Fibroblast of lung (primary cell): ENCODE data around the gene FASTK. TPM values are rescaled to one million over a fixed set of nuclear protein-coding genes. Genes with fewer than 3 reads are reported as not detected.
A peak's percentile ranks its signal among the peaks of the same experiment; 100 is the strongest.

ENCODE experiments used
- DNase-seq, 2 donors: peaks; one replicate each; pipeline versions ENCODE4 v3.0.0 to v3.0.0-alpha.2; 2010; ENCODE audit warnings: low read depth in 2 of 2
- H2AFZ ChIP-seq: 2 replicates; pipeline ENCODE4 v1.5.1; 2012; ENCODE audit warnings: low read length, control low read depth, inconsistent platforms
- H3K27ac ChIP-seq: 2 replicates; pipeline ENCODE4 v1.5.1; 2011; ENCODE audit warnings: low read length, control low read depth; ENCODE audit not compliant: insufficient read depth
- H3K27me3 ChIP-seq: 2 replicates; pipeline ENCODE4 v1.5.1; 2011; ENCODE audit warnings: mild to moderate bottlenecking, low read length; ENCODE audit not compliant: control insufficient read depth, insufficient read depth
- H3K36me3 ChIP-seq: 2 replicates; pipeline ENCODE4 v1.5.1; 2011; ENCODE audit warnings: low read length; ENCODE audit not compliant: control insufficient read depth, insufficient read depth
- H3K4me1 ChIP-seq: 2 replicates; pipeline ENCODE4 v1.5.1; 2011; ENCODE audit warnings: low read length; ENCODE audit not compliant: control insufficient read depth, insufficient read depth; ENCODE audit errors: extremely low read depth
- H3K4me2 ChIP-seq: 2 replicates; pipeline ENCODE4 v1.5.1; 2011; ENCODE audit warnings: low read length, control low read depth; ENCODE audit not compliant: insufficient read depth; ENCODE audit errors: extremely low read depth
- H3K4me3 ChIP-seq, 4 experiments: fragments of 200-600 bp in 1 of 4; sonication (generic) in 1 of 4; replicated peaks in 1 of 4; 2 replicates each; pipeline ENCODE4 v1.5.1; 2011 to 2016; ENCODE audit warnings: low read length in 4 of 4, low read depth in 3 of 4, mild to moderate bottlenecking in 3 of 4, control low read depth in 2 of 4, inconsistent platforms in 1 of 4, mixed read lengths in 1 of 4; ENCODE audit not compliant: insufficient read depth in 1 of 4; ENCODE audit errors: control extremely low read depth in 1 of 4
- H3K79me2 ChIP-seq: 2 replicates; pipeline ENCODE4 v1.5.1; 2012; ENCODE audit warnings: mild to moderate bottlenecking, low read length, inconsistent platforms; ENCODE audit not compliant: control insufficient read depth, insufficient read depth
- H3K9ac ChIP-seq: 2 replicates; pipeline ENCODE4 v1.5.1; 2011; ENCODE audit warnings: mild to moderate bottlenecking, low read length, control low read depth; ENCODE audit not compliant: insufficient read depth
- H3K9me3 ChIP-seq: 2 replicates; pipeline ENCODE4 v1.5.1; 2012; ENCODE audit warnings: low read depth, low read length; ENCODE audit not compliant: control insufficient read depth, insufficient read depth
- H4K20me1 ChIP-seq: 2 replicates; pipeline ENCODE4 v1.5.1; 2011; ENCODE audit warnings: low read length; ENCODE audit not compliant: control insufficient read depth, insufficient read depth; ENCODE audit errors: extremely low read depth
- CTCF ChIP-seq, 2 donors: IDR thresholded peaks in 1 of 2; conservative IDR thresholded peaks in 1 of 2; 1 replicate in 1 of 2; 2 replicates in 1 of 2; pipeline ENCODE4 v1.5.1; 2011 to 2012; ENCODE audit warnings: low read length in 2 of 2, control low read depth in 1 of 2, inconsistent platforms in 1 of 2, low read depth in 1 of 2, mild to moderate bottlenecking in 1 of 2
- EZH2 ChIP-seq: IDR thresholded peaks from 2 replicates; pipeline ENCODE4 v1.5.1; 2012; ENCODE audit warnings: low read length, control low read depth, mild to moderate bottlenecking; ENCODE audit errors: missing control alignments
- polyA plus RNA-seq, 2 donors: library from polyadenylated mRNA; depleted of rRNA in 1 of 2; stranded (reverse) in 1 of 2; unstranded in 1 of 2; fragments of >200 nt; gene quantifications; 2 replicates each; pipeline ENCODE4 v1.2.1, GENCODE V29; 2011 to 2012; ENCODE audit warnings: missing spikeins in 1 of 2
- total RNA-seq: library from RNA; depleted of rRNA; stranded (reverse); fragments of >200 nt; gene quantifications from 2 replicates; pipeline ENCODE4 v1.2.1, GENCODE V29; 2014

Gene FASTK
- total and polyA plus RNA-seq, 2 donors (not counting 1 experiment from before 2014, with no cell fraction given): 33.8 to 69.5 TPM

GRCh38 chr7:151124481-151124880 is 43.9 kb upstream of the FASTK start:
- H3K9me3 ChIP-seq: no peaks in the 10 kb centered on the region
- no peaks in the 10 kb centered on the region for H3K79me2 ChIP-seq
- H3K27me3 ChIP-seq: no peaks in the 10 kb centered on the region
- no peaks in the 10 kb centered on the region for H4K20me1 ChIP-seq
- TF ChIP-seq EZH2: no peak
- no peak overlapping the region for H2AFZ ChIP-seq
- no peak overlapping the region for H3K4me3 ChIP-seq
- H3K4me1 ChIP-seq: peaks cover 5% of the 10 kb centered on the region
- no peak overlapping the region for H3K4me2 ChIP-seq
- no peak overlapping the region for H3K27ac ChIP-seq
- H3K9ac ChIP-seq: no peak overlapping the region
- DNase-seq: no peak
- peaks cover 23% of the 10 kb centered on the region for H3K36me3 ChIP-seq

- H3K9me3 ChIP-seq: no peaks in the 10 kb centered on the region
- H3K4me1 ChIP-seq: peaks cover 5% of the 10 kb centered on the region
- no peak overlapping the region for H3K27ac ChIP-seq
- no peak overlapping the region for H2AFZ ChIP-seq
- no peaks in the 10 kb centered on the region for H4K20me1 ChIP-seq
- H3K4me2 ChIP-seq: no peak overlapping the region
- no peak overlapping the region for H3K4me3 ChIP-seq
- H3K79me2 ChIP-seq: no peaks in the 10 kb centered on the region
- TF ChIP-seq CTCF (conservative IDR thresholded peaks at IDR 0.05 in 1 of 2, IDR thresholded peaks at IDR 0.05 in 1 of 2; ENCODE audit: low read depth in 1 of 2, low read length in 2 of 2): peak; percentile 98 to 100
- no peak for TF ChIP-seq EZH2
- no peak overlapping the region for H3K9ac ChIP-seq
- peaks cover 27% of the 10 kb centered on the region for H3K36me3 ChIP-seq
- peak; percentile 64 to 79 for DNase-seq
- H3K27me3 ChIP-seq: no peaks in the 10 kb centered on the region
These were observed 43.3 kb upstream of the FASTK start for GRCh38 chr7:151123822-151124464.

- Histone ChIP-seq H3K27me3 (no peaks in the 10 kb centered on the region), H3K9me3 (no peaks in the 10 kb centered on the region), H3K4me2 (no peak overlapping the region), H3K27ac (no peak overlapping the region), H3K4me3 (no peak overlapping the region), H3K79me2 (no peaks in the 10 kb centered on the region), H3K4me1 (peaks cover 5% of the 10 kb centered on the region), H3K9ac (no peak overlapping the region), H3K36me3 (peaks cover 30% of the 10 kb centered on the region), H2AFZ (no peak overlapping the region), H4K20me1 (no peaks in the 10 kb centered on the region)
- no peak for DNase-seq
- TF ChIP-seq EZH2 (no peak), CTCF (conservative IDR thresholded peaks at IDR 0.05 in 1 of 2, IDR thresholded peaks at IDR 0.05 in 1 of 2; ENCODE audit: low read depth in 1 of 2, low read length in 2 of 2) (no peak)
These were observed 42.7 kb upstream of the FASTK start for GRCh38 chr7:151123158-151123821.
